ENCODE results near the gene MS4A6E. TPM values are rescaled to one million over a fixed set of nuclear protein-coding genes. Genes with fewer than 3 reads are reported as not detected.

Gene MS4A6E
- total and polyA plus RNA-seq, 2 of the 8 experiments (the other 6 are each of a cell fraction or from before 2014, with no cell fraction given): not detected

DNA sequence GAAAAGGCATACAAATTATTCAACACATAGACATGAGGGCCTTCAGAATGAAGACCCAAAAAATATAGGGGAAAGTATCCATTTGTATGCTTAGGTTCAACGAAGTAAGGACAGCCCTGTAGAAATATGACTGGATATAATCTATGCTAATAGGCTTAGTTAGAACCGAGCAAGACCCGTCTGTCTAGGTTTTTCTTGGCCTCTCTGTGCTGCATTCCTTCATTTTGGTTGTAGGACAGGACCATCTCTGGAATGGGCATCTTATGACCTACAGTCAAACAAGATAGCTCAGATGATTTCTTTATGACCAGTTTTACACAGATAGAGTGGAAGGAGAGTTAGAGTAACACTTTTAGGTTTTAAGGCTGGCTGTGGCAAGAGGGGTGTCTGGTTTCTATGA is 45.7 kb downstream of the MS4A6E start:
- no peak overlapping the region for H3K4me3 ChIP-seq (ENCODE audit: extremely low read depth in 1 of 4, insufficient read depth in 2 of 4, low read depth in 3 of 4, low read length in 4 of 4)
- H3K56ac ChIP-seq (replicated peaks; ENCODE audit: insufficient read length, low read depth, low read length): no peak overlapping the region
- H2AFZ ChIP-seq (ENCODE audit: low read length): no peak overlapping the region
- POLR2A ChIA-PET (ENCODE audit: partially characterized antibody): interaction anchor here (1.8 kb wide), 1 partner anchor 9 kb away, joined by 4 read pairs; no protein-coding TSS in a partner anchor
- no peak overlapping the region for H3K9ac ChIP-seq (replicated peaks in 1 of 4; ENCODE audit: extremely low read depth in 1 of 4, low read depth in 3 of 4, low read length in 3 of 4)
- H2BK5ac ChIP-seq (ENCODE audit: low read depth, low read length): no peak overlapping the region
- WGBS, 2 experiments (ENCODE audit: extremely low coverage in 1 of 2, insufficient coverage in 1 of 2, insufficient read length in 1 of 2, insufficient replicate concordance in 2 of 2, low coverage in 1 of 2, low lambda C conversion rate in 2 of 2, missing lambda C conversion rate in 1 of 2): 95% methylated on average over 3 of the region's 3 CpGs; no CpG with 5 or more reads in 1 of the 2 experiments
- no peak overlapping the region for H2BK12ac ChIP-seq (ENCODE audit: low read depth, low read length)
- H2BK15ac ChIP-seq (ENCODE audit: low read length): no peak overlapping the region
- no peak overlapping the region for H2BK120ac ChIP-seq (replicated peaks; ENCODE audit: low read depth, low read length)
- no peaks in the 10 kb centered on the region for H3K36me3 ChIP-seq (ENCODE audit: control insufficient read depth in 2 of 4, insufficient read depth in 4 of 4, low read length in 3 of 4)
- FAIRE-seq (no peak), DNase-seq (ENCODE audit: low read depth in 1 of 2, low spot score in 2 of 2) (no peak)
- H3K23ac ChIP-seq (ENCODE audit: insufficient read length): no peak overlapping the region
- H4K5ac ChIP-seq (ENCODE audit: insufficient read length, low read depth, low read length): no peak overlapping the region
- H3K9me3 ChIP-seq (ENCODE audit: insufficient read depth in 2 of 2, low read depth in 1 of 2, low read length in 1 of 2): no peaks in the 10 kb centered on the region; a peak in 2 of 4 replicates
- H3K27me3 ChIP-seq (replicated peaks in 1 of 4; ENCODE audit: control insufficient read depth in 3 of 4, extremely low read depth in 1 of 4, insufficient read depth in 3 of 4, low read length in 3 of 4): no peaks in the 10 kb centered on the region
- H3K23me2 ChIP-seq (ENCODE audit: low read depth, low read length): no peaks in the 10 kb centered on the region
- CTCF ChIA-PET (ENCODE audit: partially characterized antibody): interaction anchor here (1.3 to 13.3 kb wide), 3 partner anchors 10 to 217 kb away, joined by 3 to 115 read pairs (median 8); no protein-coding TSS in a partner anchor
- H2BK20ac ChIP-seq (ENCODE audit: low read length): no peak overlapping the region
- no peak overlapping the region for H2AK5ac ChIP-seq (ENCODE audit: low read depth, low read length)
- H3K4me2 ChIP-seq (ENCODE audit: insufficient read depth in 1 of 2, low read depth in 2 of 2, low read length in 2 of 2): no peak overlapping the region
- no peak overlapping the region for H4K91ac ChIP-seq (replicated peaks; ENCODE audit: insufficient read length, low read length)
- TF ChIP-seq SUZ12 (IDR thresholded peaks at IDR 0.05; ENCODE audit: low read length) (no peak), JUND (IDR thresholded peaks at IDR 0.05; ENCODE audit: low read length) (no peak), TEAD4 (IDR thresholded peaks at IDR 0.05; ENCODE audit: low read depth, low read length) (no peak), CHD2 (IDR thresholded peaks at IDR 0.05; ENCODE audit: low read length) (no peak), RAD21 (IDR thresholded peaks at IDR 0.05 in 1 of 2, conservative IDR thresholded peaks at IDR 0.05 in 1 of 2; ENCODE audit: low read depth in 2 of 2, low read length in 2 of 2) (no peak), KDM1A (IDR thresholded peaks at IDR 0.05; ENCODE audit: borderline replicate concordance, low read length) (no peak), SAP30 (IDR thresholded peaks at IDR 0.05; ENCODE audit: insufficient read depth, insufficient replicate concordance, low read length) (no peak)
- TF ChIP-seq, protein P1, sequence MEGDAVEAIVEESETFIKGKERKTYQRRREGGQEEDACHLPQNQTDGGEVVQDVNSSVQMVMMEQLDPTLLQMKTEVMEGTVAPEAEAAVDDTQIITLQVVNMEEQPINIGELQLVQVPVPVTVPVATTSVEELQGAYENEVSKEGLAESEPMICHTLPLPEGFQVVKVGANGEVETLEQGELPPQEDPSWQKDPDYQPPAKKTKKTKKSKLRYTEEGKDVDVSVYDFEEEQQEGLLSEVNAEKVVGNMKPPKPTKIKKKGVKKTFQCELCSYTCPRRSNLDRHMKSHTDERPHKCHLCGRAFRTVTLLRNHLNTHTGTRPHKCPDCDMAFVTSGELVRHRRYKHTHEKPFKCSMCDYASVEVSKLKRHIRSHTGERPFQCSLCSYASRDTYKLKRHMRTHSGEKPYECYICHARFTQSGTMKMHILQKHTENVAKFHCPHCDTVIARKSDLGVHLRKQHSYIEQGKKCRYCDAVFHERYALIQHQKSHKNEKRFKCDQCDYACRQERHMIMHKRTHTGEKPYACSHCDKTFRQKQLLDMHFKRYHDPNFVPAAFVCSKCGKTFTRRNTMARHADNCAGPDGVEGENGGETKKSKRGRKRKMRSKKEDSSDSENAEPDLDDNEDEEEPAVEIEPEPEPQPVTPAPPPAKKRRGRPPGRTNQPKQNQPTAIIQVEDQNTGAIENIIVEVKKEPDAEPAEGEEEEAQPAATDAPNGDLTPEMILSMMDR (IDR thresholded peaks at IDR 0.05; ENCODE audit: control extremely low read depth in 1 of 3, insufficient read depth in 1 of 3, low read depth in 1 of 3, low read length in 3 of 3): no peak
- H3K14ac ChIP-seq (ENCODE audit: insufficient read length): no peak overlapping the region
- H3K79me2 ChIP-seq (ENCODE audit: control insufficient read depth in 1 of 2, insufficient read depth in 2 of 2, low read length in 2 of 2): no peaks in the 10 kb centered on the region
- no peak overlapping the region for H3K27ac ChIP-seq (ENCODE audit: low read depth, low read length)
- H3K79me1 ChIP-seq (ENCODE audit: low read depth, low read length): no peaks in the 10 kb centered on the region
- no peak overlapping the region for H4K8ac ChIP-seq (ENCODE audit: extremely low read depth, insufficient read depth, low read length)
- H3K4me1 ChIP-seq (replicated peaks in 1 of 4; ENCODE audit: control insufficient read depth in 3 of 4, insufficient read depth in 4 of 4, low read length in 3 of 4): peaks cover 0 to 2% (median 0%) of the 10 kb centered on the region in 4 experiments; a peak in 1 of 7 replicates
- no peak overlapping the region for H3K4ac ChIP-seq (replicated peaks; ENCODE audit: insufficient read length, low read depth, low read length)
- no peaks in the 10 kb centered on the region for H4K20me1 ChIP-seq (replicated peaks in 1 of 2; ENCODE audit: control insufficient read depth in 1 of 2, insufficient read depth in 2 of 2, low read length in 2 of 2)
- no peak overlapping the region for H3K18ac ChIP-seq (ENCODE audit: extremely low read depth, low read length)

All from H1 (cell line).